OCI-LY1 (cell line): ENCODE measurements around the gene FAXC.

Experiments used
- CTCF ChIP-seq: fragments of 200-600 bp; sonication (generic), shearing (Covaris generic); IDR thresholded peaks from 2 replicates; pipeline ENCODE4 v1.5.1; 2017; ENCODE audit warnings: mild to moderate bottlenecking, antibody characterized with exemption, low read length, moderate library complexity, mixed read lengths
- EZH2 ChIP-seq: fragments of 200-600 bp; sonication (generic), shearing (Covaris generic); IDR thresholded peaks from 2 replicates; pipeline ENCODE4 v1.8.0; 2017; ENCODE audit warnings: borderline replicate concordance, mixed run types, mild to moderate bottlenecking, antibody characterized with exemption, low read length, moderate library complexity, mixed read lengths

DNA sequence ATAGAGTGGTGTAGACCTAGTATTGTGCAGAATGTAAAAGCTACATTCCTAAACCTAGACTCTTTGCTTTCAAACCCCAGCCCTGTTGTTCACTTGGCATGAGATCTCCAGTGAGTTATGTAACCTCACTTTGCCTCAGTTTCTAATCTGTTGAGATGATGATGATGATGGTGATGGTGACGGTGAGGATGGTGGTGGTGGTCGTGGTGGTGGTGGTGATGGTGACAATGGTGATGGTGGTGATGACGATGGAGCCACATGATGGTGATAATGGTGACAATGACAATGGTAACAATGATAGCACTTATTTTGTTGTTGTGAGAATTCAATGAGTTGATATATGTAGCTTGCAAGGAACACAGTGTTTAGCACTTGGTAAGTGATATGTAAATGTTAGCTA, 80.3 kb downstream of the FAXC start:
- TF ChIP-seq CTCF (no peak), EZH2 (no peak)
